ENCODE data around the gene RDM1.
A peak's percentile ranks its signal among the peaks of the same experiment; 100 is the strongest.
"Not testable (repeated sequence)": the region's sequence is repeated elsewhere in the genome, so short reads cannot be mapped to it uniquely, and the experiment has no call there.

RDM1 gene, protein sequence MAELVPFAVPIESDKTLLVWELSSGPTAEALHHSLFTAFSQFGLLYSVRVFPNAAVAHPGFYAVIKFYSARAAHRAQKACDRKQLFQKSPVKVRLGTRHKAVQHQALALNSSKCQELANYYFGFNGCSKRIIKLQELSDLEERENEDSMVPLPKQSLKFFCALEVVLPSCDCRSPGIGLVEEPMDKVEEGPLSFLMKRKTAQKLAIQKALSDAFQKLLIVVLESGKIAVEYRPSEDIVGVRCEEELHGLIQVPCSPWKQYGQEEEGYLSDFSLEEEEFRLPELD

DNA sequence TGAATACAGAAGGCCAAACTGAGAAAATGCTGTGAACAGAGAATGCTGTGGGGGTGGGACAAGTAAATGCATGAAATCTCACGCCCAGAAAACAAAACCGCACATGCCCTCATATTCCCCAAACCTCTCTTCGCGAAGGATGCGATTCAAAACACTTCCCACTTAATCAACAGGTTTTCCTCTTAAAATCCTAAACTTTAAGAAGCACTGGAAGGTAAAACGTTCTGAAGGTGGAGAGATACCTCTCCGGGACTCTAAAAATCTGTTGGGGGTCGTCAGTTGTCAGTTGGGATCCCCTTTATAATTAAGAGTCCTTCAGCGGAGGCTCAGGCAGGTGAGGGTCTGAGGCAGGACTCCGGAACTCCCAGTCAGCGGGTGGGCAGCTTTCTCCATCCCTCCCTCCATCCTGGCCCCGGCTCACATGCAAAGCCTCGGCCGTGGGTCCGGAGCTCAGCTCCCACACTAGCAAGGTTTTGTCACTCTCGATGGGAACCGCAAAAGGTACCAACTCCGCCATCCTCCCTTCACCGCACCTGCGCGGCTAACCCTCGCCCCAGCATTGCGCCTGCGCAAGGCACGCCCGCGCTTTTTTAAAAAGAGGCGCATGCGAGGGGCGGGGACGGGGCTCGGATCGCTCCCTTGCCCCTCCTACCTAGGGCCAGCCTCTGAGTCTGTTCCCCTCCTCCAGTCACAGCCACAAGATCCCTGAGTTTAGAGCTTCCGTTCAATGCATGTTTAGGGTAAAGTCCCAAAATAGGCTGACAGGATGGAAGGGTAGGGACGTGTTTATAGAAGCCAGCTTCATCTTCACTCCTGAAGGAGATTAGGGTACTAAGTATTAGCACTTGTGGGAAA, at the start of gene RDM1:
Gene RDM1, minus strand, starts transcription at position 563 of the 855 bp plus-strand sequence. Its CDS starts 46 bp downstream, at position 517.
- peak; percentile 59 to 86 (median 70) for DNase-seq (ENCODE audit: low read depth in 4 of 4, low spot score in 1 of 4)

DNA sequence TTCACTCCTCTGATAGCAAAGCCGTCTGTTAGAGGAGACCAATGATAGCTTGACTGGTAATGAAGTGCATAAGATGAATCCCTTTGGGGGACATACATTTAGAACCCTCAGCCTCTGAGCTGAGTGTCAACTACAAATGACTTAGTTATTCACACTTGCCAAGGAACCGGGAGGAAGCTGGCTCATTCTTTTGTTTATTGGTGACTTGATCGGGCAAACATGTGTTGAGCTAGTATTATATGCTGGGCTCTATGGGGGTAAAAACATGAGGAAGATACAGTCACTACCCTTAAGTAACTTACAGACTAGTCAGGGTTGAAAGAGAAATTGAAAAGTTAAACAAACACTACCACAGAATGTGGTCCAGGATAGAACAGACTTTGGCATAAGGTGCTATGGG, 47.8 kb upstream of the RDM1 start:
- DNase-seq (ENCODE audit: low read depth in 4 of 4, low spot score in 1 of 4), result no peak

DNA sequence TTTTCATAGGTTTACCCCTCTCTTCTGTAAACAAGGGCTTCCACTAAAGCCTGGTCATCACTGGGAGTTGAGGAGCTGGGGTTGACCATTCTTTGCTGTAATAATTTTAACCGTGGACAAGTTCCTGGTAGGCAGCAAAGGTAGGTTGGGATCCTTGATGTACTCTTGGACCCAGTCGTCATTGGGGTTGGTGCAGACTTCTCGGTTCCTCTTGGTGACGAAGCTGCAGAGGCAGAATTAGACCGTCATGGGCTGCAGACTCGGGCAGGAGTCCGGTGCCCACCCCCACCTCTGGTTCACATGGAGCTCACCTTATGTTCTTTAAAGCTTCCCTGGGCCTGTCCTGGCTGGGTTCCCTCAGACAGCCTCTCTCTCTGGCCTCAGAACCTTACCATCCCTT, 46.9 kb upstream of the RDM1 start:
- DNase-seq (ENCODE audit: low read depth in 4 of 4, low spot score in 1 of 4), result no peak

DNA sequence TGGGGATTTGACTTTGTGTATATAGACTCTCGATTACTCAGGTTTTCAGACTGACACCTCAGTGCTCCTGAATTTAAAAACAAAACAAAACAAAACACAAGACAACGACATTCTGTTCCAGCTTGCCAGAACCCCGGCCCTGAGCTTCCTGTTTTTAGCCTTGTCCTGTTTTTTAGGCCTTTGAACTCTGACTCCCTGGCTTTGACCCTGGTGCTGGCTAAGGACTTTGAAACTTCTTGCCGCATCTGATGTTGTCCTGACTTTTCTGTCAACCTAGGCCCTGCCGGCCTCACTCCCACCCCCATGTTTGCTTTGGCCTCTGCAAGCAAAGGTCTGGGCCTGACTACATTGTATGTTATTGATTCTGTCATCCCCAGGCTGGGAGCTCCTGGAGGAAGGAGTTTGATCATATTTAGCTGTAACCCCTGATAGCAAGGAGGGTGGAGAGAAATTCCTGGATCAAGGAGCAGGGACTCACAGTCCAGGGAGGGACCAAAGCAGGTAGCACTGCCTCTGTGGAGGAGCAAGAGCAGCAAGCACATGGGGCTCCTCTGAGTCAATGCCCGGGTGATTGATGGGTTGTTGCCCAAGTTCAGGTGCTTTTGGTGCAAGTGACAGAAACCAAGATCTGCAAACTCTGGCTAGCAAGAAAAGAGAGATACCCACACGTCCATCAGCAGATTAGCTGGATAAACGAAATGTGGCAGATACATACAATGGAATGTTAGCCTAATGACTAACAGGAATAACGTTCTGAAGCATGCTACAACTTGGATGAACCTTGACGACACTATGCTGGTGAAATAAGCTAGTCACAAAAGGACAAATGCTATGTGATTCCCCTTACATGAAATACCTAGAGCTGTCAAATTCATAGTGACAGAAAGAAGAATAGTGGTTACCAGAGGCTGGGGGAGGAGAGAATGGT, 43.0 kb upstream of the RDM1 start:
- DNase-seq (ENCODE audit: low read depth in 4 of 4, low spot score in 1 of 4), result no peak

DNA sequence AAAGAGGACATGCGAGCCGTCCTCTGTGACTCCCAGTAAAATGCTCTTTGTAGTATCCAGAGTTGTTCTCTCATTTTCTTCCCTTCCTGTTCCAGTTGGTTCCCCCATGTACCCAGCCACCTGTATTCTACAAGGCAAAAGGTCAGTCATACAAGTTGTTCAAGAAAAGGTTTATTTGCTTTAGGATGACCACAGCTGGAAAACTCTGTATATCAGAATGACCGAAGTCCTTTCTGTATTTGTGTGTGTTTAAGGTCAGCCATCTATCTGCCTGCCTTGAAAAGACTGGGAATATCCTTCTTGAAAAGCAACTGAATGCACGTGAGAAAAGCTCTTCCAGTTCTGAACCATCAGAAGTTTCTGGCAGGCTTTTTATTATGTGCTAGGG, 42.4 kb upstream of the RDM1 start:
- DNase-seq (ENCODE audit: low read depth in 4 of 4, low spot score in 1 of 4), result no peak

DNA sequence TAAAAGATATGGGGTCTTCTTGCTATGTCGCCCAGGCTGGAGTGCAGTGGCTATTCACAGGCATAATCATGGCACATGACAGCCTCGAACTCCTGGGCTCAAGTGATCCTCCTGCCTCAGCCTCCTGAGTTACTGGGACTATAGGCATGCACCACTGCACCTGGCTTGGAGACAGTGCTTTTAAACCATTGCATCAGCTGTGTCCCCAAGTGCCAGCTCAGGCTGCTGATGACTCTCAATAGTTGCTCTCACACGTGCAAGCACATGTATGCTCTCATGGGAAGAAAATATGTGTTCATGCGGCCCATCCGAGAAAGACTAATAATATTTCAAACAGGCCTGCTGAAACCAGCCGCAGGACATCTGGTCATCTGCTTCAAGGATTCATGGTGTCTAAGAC, 42.0 kb upstream of the RDM1 start:
- DNase-seq (ENCODE audit: low read depth in 4 of 4, low spot score in 1 of 4), result no peak

DNA sequence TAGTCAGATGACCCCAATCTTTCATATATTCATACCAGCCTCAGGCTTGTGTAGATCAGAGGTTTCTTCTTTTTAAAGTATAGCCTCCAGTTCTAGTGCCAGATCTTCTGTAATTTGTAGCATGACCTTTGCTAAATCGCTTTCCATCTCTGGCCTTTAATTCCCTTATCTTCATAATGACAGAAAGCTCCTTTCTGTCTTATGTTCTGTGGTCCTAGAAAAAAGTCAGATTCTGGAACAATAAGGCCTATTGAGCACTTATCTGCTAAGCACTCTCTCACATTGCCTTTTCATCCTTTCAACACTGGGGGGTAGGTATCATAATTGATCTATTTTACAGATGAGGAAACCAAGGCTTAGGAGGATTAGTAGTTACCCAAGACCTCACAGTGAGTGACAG, 41.5 kb upstream of the RDM1 start:
- no peak for DNase-seq (ENCODE audit: low read depth in 4 of 4, low spot score in 1 of 4)

DNA sequence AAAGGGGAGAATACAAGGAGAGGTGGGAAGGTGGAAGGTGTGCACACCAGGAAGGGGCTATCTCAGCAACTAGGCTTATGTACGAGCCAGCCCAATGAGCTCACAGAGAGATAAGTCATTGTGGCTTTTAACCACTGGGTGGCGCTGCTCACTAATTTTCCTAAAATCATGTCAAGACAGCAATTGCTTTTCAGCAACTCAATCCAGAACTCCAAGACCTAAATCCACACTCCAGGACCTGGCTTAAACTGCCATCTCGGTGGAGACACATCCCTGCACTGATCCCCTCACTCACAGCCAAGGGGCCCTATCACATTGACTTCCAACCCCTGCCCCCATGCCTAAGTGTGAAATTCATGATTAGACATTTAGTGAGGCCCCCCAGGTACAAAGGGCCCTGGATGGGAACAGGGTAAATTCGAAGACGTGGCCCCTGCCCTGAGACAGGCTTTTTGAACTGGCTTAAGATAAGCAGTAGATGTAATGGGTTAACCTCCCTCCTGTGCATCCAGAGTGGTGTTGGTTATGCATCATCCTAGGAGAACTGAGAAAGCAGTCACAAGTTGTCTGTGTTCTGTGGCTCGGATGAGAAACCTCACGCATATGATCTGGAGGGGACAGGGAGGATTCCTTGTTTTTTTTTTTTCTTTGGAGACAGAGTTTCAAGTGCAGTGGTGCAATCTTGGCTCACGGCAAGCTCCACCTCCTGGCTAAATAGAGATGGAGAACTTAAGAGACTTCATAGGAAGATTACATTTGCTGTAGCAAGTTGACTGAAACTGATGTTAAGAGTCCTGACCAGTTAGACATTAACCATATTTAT, 39.2 kb upstream of the RDM1 start:
- DNase-seq (ENCODE audit: low read depth in 4 of 4, low spot score in 1 of 4), result peak; percentile 55 to 60 (median 57)

DNA sequence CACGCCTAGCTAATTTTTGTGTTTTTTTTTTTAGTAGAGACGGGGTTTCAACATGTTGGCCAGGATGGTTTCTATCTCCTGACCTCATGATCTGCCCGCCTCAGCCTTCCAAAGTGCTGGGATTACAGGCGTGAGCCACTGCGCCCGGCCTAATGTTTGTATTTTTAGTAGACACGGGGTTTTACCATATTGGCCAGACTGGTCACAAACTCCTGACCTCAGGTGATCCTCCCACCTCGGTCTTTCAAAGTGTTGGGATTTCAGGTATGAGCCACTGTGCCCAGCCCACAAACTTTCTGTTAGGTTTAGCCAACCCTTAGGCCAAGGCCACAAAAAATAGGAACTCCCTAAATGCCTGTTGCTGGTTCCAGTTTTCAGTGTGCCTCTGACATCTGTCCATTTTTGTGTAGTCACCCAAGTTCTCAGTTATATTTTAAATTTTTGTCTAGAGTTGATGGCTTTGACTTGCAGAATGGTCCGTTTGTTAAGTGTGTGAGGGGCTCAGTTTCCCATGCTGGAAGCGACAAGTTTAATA, 38.0 kb upstream of the RDM1 start:
- no peak for DNase-seq (ENCODE audit: low read depth in 4 of 4, low spot score in 1 of 4)

DNA sequence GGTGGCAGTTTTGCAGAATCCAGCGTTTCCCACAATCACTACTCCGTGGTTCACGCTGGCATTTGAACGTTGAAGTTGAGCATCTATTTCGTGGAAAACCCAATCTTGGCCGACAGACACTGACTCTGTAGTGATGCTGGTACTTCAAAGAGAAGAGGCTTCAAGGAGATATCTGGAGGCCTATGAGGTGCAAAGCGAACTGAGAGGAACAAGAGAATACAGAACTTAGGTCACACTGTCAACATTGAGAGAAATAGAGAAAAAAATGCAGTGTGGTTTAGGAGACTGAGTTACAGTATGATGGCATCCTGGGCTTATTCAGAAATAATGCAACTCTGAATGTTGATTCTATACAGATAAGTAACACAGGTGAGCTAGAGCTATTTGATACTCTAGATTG, 34.7 kb upstream of the RDM1 start:
- DNase-seq (ENCODE audit: low read depth in 4 of 4, low spot score in 1 of 4), result no peak

DNA sequence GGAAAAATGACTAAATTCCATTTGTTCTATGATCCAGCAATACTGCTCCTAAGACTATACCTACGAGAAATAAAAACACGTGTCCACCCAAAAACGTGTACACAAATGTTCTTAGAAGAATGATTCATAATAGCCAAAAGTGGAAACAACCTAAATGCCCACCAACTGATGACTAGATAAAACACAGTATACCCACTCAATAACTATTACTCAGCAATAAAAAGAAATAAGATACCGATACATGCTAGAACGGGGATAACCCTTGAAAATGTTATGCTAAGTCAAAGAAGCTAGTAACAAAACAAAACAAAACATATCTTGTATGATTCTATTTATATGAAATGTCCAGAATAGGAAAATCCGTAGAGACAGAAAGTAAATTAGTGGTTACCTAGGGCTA, 33.1 kb upstream of the RDM1 start:
- no peak for DNase-seq (ENCODE audit: low read depth in 4 of 4, low spot score in 1 of 4)

DNA sequence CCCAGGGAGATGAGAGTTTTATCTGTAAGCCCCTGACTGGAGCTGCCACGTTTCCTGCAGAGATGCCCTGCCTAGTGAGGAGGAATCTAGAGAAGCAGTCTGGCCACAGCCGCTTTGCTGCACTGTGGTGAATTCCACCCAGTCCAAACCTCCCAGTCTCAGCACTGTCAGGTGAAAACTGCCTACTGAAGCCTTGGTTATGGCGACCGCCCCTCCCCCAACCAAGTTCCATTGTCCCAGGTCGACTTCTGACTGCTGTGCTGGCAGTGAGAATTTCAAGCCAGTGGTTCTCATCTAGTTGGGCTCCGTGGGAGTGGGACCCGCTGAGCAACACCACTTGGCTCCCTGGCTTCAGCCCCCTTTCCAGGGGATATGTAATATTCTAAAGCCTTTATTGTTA, 23.1 kb upstream of the RDM1 start:
- no peak for DNase-seq (ENCODE audit: low read depth in 4 of 4, low spot score in 1 of 4)

DNA sequence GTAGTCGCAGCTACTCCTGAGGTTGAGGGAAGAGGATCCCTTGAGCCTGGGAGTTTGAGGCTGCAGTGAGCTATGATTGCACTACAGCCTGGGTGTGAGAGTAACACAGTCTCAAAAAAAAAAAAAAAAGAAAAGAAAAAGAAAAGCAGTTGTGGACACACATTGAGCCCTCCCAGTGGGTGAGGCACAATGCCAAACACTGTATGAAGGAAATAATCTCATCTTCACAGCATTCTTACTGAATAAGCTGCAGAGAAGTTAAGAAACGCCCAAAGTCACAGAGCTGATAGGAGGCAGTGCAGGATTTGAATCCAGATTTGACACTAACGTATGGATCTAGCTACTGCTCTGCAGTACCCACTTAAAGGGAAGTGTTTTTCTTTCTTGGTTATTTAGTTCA, 18.8 kb upstream of the RDM1 start:
- no peak for DNase-seq (ENCODE audit: low read depth in 4 of 4, low spot score in 1 of 4)

DNA sequence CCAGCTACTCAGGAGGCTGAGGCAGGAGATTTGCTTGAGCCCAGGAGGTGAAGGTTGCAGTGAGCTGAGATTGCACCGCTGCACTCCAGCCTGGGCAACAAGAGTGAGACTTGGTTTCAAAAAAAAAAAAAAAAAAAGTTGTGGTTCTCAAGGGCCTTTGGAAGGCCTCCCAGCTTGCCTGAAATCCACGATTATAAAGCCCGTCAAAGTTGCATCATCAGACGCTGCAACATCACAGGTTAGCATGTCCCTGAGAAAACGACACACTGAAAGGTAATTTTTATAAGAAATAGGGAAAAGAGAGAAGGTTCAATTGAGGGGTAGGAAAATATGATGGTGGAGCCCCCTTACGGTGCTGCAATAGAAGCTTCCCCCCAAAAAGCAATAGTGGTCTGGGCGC, 17.5 kb upstream of the RDM1 start:
- no peak for DNase-seq (ENCODE audit: low read depth in 4 of 4, low spot score in 1 of 4)

DNA sequence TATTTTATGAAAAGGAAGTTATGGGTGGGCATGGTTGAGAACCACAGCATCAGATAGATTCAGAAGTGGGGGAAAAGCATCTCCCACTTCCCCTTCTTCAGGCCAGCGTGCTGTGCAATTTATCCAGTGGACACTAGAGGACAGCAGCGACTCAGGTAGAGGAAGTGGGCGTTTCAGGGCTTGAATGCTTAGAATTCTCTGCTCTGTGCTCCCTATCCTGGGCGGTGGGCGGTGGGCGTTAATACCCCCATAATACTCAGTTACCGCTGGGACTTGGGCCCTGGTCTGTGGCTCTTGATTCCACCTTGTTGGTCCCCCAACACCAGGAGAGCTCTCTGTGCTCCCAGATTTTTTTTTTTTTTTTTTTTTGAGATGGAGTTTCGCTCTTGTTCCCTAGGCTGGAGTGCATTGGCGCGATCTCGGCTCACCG, 16.6 kb upstream of the RDM1 start:
- DNase-seq (ENCODE audit: low read depth in 4 of 4, low spot score in 1 of 4), result peak in 3 of 4 experiments; percentile 7 to 17 (median 7)

DNA sequence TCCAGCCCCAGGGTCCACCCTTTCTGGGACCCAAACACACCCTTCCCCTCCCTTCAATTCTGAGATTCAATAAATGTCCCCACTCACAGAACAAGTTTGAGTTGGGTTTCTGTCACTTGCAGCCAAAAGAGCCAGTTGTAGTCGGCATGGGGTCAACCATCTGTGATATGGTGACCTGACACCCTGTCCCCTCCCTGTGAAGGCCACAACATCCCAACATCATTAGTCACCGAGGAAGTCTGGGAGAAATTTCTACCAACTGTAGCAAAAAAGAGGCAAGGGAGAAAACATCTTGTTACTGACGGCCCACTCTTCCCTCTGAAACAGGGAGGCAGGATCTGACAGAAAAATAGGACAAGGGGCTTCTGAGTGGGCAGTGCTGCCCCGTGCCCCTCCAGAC, 13.6 kb upstream of the RDM1 start:
- no peak for DNase-seq (ENCODE audit: low read depth in 4 of 4, low spot score in 1 of 4)

DNA sequence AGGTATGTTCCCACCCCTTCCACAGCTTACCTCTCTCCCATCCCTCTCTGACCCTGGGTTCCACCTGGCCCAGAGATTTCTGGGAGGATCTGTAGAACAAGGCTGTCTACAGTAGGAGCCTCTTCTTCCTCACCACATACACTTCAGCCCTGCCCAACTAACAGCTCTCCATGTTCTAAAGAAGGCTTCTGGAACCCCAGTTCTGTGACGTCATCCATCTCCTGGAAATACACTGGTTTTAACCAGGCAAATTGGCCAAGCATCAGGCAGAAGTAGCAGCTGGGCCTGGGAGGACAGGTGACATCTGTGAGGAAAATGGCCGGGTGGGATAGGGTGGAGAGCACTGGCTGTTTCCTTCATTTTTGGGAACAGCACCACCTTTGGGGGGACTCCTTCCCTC, 13.0 kb upstream of the RDM1 start, which contains the start of gene LYZL6:
Gene LYZL6, minus strand, starts transcription at position 177 of the 400 bp plus-strand sequence. CDS start 4,357 bp downstream, outside the sequence.
- no peak for DNase-seq (ENCODE audit: low read depth in 4 of 4, low spot score in 1 of 4)

DNA sequence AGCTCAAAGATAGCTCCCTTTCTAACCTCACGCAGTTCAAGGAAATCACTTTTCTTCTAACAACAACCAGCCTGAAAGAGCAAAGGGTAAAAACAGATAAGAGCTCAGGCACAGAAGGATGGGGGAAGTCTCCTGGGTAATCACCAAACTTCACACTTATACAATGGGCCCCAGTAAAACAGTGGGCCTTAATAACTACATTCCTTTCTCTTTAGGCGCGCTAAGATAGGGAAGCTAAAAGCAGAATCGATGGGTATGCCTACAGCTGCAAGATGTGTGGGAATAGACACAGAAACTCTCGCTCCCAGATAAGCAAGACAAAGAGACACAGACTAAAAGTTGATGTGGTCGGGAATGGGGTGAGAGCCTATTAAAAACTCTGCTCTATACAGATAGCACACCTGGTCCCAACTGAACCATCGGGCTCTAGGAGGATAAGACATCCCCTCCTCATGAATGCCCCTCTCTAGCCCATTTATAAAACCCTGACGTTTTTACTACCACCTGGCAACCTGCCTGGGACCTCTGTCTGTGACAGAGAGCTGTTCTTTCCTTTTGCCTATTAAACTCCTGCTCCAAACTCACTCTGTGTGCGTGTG, 12.1 kb upstream of the RDM1 start:
- DNase-seq (ENCODE audit: low read depth in 4 of 4, low spot score in 1 of 4), result no peak

DNA sequence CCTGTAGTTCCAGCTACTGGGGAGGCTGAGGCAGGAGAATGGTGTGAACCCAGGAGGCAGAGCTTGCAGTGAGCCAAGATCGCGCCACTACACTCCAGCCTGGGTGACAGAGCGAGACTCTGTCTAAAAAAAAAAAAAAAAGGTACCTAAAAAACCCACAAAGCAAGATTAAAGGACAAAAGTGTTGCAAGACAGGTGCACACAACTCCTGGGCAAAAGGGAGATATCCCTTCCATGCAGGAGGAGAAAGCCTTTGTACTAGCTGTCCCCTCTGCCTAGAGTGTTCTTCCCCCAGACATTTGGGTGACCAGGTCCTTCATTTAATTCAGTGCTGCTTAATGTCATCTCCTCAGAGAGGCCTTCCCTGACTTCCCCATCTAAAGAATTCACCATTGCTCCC, 7.9 kb upstream of the RDM1 start:
- not testable (repeated sequence) for DNase-seq (ENCODE audit: low read depth in 4 of 4, low spot score in 1 of 4)

DNA sequence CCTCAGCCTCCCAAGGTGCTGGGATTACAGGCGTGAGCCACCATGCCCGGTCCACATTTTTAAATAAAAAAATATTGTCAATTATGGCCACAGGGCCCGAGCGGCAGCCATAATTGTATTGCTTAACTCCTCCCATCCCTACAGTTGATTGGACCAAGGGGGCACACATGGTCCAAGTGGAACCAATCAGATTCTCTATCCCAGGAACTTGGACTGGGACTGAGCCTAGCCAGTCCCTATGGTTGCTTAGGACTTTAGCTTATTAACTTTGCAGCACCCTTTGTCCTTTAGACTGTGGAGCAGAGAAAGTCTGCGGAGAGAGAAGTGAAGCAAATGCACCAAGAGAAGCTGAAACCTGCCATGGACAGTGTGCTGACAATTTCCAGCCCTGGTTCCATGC, 5.5 kb upstream of the RDM1 start:
- DNase-seq (ENCODE audit: low read depth in 4 of 4, low spot score in 1 of 4), result no peak

Measured in stimulated activated CD4-positive, alpha-beta T cell treated with anti-CD3 and anti-CD28 coated beads, Interleukin-1b, Interleukin-23, amount 100 ng/mL, for 24 hours (primary cell).